Stimulated activated CD8-positive, alpha-beta memory T cell treated with anti-CD3 and anti-CD28 coated beads, Interleukin-4, amount 100 ng/mL, for 24 hours (primary cell): ENCODE measurements around the gene NNMT.

ENCODE experiments used
- DNase-seq: peaks from one replicate; pipeline ENCODE4 v3.0.0-alpha.2; 2020; ENCODE audit warnings: low read depth

The NNMT gene

GRCh38 chr11:114263513-114264170 lies 32.6 kb upstream of the NNMT start:
- no peak for DNase-seq

- DNase-seq = no peak
These were observed 31.8 kb upstream of the NNMT start for GRCh38 chr11:114264381-114264780.

- DNase-seq = no peak
These were observed 30.9 kb upstream of the NNMT start for GRCh38 chr11:114265122-114265878.

GRCh38 chr11:114269498-114269897 lies 26.7 kb upstream of the NNMT start:
- no peak for DNase-seq

GRCh38 chr11:114270531-114271270 lies 25.5 kb upstream of the NNMT start:
- no peak for DNase-seq

- no peak for DNase-seq
These were observed 24.9 kb upstream of the NNMT start for GRCh38 chr11:114271316-114271715.

- no peak for DNase-seq
These were observed 23.9 kb upstream of the NNMT start for GRCh38 chr11:114272311-114272710.

- DNase-seq = no peak
These were observed 23.1 kb upstream of the NNMT start for GRCh38 chr11:114273071-114273470.

GRCh38 chr11:114273890-114274635 lies 22.1 kb upstream of the NNMT start:
- no peak for DNase-seq

GRCh38 chr11:114274637-114275036 lies 21.6 kb upstream of the NNMT start:
- no peak for DNase-seq

- no peak for DNase-seq
These were observed 20.9 kb upstream of the NNMT start for GRCh38 chr11:114275280-114275679.

GRCh38 chr11:114276077-114276476 lies 20.1 kb upstream of the NNMT start:
- DNase-seq = no peak

GRCh38 chr11:114277637-114278341 lies 18.4 kb upstream of the NNMT start:
- DNase-seq = no peak

- DNase-seq = no peak
These were observed 17.7 kb upstream of the NNMT start for GRCh38 chr11:114278342-114279065.

- DNase-seq = no peak
These were observed 16.2 kb upstream of the NNMT start for GRCh38 chr11:114279792-114280546.

- DNase-seq = no peak
These were observed 15.5 kb upstream of the NNMT start for GRCh38 chr11:114280696-114281095.

GRCh38 chr11:114281388-114281956 lies 14.7 kb upstream of the NNMT start:
- no peak for DNase-seq

- DNase-seq = no peak
These were observed 13.7 kb upstream of the NNMT start for GRCh38 chr11:114282488-114282887.

GRCh38 chr11:114283422-114283821 lies 12.8 kb upstream of the NNMT start:
- no peak for DNase-seq

GRCh38 chr11:114284021-114284420 lies 12.2 kb upstream of the NNMT start:
- DNase-seq = no peak
